ENCODE results near the gene MINAR1.

The MINAR1 gene

DNA sequence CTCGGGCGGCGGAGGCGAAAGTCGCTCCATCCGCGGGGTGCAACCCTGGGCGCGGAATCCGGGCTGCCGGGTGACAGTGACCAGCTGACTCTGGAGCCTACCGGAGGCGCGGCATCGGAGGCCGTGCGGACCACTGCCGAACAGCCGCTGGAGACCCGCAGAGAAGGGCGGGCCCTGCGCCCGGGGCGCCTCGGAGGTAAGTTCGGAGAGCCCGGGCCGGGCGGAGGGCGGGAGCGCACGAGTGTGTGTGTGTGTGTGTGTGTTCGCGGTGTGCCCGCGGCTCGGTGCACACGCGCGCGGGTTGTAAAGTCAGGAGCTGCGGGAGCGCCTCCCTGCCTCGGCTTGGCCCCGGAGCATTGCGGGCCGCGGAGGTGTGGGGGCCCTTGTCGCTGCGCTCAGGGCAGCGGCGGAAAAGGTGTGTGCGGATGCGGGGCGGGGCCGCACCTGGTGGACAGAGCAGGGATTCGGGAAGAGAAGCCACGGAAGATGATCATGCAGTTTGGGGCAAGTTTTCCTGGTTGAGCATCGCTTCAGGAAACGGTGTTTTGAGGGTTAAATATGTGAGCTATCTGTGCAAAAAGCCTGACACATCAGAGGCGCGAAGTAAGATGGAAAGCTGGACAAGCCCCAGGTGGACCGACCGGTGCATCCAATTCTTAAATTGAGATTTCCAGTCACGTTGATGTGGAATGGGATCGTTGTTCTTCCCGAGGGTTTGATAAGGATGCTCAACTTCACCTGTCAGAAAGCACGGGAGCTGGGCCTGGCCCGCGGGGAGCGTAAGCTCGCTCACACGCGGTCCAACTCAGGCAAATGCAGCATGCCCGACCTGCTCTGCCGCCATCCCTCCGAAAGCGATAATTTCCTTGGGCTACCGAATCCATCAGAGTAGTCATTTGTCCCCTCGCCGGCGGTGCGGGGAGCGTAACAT, 474 bp downstream of the MINAR1 start:
- DNase-seq (ENCODE audit: low spot score): no peak

DNA sequence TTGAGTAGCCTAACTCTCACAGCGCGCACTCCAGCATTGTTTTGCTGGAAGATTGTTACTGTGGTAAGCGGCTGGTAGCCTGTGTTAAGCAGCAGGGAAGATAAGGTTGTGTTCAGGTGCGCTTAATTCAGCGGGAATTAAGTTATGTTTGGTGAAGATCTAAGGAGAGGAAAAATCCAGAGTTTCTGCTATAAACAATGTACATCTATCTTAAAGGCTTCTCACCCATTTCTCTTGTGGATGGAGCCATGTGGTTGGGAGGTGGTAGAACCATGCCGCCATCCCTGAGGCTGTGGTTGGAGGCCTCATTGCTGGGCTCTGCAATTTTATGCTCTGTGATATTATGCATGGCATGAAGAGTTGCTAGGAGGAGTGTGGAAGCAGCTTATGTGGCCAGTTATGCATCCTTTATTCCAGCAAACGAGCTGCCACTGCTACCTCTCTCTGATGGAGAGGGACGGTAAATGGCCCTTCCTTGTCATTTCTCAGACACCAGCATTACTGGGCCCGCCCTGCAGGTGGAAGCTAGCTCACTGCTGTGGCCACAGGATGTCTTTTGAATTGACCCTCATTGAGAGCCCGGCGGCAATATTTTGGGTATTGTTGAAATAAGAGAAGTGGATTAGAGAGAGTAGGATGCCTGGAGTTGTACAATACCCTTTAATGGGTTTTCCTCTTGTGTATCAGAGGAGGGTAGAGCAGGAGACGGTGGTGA, 1.3 kb downstream of the MINAR1 start:
- no peak for DNase-seq (ENCODE audit: low spot score)

DNA sequence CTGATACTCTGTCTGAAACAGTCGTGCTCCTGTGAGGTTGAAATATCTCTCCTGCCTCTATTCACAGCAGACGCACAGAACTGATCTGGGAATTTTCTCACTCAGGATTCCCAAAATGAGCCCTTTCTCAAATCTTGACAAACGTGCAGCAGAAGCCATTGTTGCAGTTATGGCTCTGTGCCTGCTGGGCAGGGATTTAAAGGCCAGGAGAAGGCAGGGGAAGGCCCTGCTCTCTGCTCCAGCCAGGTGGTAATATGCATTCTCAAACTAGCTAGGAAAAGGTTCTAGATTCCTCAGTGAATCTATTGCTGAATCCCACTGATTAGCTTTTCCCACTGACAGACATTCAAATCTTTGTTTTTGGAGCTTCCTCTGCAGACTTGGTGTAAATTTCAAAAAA, 2.2 kb downstream of the MINAR1 start:
- no peak for DNase-seq (ENCODE audit: low spot score)

DNA sequence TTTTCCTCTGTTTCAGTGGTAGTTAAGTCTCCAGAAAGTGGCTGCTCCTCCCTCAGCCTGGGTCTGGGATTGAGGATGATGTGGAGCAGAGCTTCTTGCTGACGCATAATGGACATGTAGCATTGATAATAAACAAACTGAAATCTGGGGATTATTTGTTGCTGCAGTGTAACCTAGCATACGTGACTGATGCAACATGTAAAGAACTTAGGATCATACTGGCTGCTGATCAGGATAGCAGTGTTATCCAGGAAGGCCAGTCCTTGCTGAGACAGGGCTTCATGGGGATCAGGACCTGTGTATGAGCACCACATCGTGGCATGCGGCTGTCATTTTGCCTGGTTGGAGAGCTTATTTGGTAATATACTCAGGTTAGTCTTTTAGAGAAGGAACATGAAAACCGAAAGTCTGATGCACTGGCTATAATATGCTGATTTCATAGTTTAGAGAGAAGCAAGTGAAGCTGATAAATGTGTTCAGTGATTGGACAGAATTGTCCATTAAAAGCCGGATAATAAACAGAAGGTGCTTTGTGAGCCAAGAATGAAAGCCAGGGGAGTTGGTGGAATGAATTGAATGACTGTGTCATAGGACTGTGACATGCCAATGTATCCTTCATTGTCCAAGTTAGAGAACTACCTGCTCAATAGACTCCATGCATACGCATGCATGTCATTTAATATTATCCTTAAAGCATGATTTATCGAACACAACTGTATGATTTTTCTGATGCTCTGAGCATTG, 4.1 kb downstream of the MINAR1 start:
- no peak for DNase-seq (ENCODE audit: low spot score)

DNA sequence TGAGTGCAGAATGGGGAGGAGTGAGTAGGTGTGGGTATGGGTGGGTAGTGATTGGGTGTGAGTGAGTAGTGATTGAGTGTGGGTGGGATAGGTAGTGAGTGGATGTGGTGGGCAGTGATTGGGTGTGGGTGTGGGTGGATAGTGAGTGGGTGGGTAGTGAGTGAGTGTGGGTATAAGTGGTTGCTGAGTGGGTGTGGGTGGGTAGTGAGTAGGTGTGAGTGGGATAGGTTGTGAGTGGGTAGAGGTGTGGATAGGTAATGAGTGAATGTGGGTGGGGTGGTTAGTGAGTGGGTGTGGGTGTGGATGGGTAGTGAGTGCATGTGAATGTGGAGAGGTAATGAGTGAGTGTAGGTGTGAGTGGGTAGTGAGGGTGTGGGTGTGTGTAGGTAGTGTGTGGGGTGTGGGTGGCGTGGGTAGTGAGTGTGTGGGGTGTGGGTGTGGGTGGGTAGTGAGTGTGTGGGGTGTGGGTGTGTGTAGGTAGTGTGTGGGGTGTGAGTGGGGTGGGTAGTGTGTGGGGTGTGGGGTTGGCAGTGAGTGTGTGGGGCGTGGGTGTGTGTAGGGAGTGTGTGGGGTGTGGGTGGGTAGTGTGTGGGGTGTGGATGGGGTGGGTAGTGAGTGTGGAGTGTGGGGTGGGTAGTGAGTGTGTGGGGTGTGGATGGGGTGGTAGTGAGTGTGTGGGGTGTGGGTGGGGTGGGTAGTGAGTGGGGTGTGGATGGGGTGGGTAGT, 5.3 kb downstream of the MINAR1 start:
- DNase-seq (ENCODE audit: low spot score): no peak

DNA sequence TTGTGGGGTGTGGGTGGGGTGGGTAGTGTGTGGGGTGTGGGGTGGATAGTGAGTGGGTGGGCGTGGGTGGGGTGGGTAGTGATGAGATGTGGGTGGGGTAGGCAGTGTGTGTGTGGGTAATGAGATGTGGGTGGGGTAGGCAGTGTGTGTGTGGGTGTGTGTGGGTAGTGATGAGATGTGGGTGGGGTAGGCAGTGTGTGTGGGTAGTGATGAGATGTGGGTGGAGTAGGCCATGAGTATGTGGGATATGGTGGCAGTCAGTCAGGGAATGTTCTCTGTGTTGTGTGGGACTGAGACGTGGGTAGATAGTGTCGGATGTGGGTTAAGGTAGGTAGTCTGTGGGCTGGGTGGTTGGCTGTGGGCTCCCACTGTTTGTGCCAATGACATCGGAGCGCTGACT, 7.1 kb downstream of the MINAR1 start:
- DNase-seq (ENCODE audit: low spot score): no peak

DNA sequence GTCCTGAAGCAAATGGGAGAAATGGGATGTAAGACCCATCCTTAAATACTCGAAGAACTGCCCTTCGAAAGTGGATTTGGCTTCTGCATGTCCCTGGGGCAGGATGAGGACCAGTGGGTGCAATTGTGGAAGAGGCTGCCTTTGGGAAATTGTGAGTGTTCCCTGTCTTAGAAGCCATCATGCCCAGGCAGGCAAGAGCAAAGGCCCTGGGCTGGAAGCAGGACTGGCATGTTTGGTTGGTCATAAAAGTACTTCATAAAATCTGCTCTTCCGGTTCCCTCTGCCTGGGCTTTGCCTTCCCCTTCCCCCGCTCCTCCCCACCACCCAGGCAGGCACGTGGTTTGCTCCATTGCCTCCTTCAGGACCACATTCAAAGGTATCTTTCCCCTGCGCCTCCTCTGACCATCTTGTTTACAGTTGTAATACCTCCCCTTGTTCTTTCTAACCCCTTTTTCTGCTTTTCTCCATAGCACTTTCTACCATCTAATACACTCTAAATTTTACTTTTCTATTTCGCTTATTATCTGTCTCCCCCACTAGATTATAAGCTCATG, 8.3 kb downstream of the MINAR1 start:
- DNase-seq (ENCODE audit: low spot score): no peak

DNA sequence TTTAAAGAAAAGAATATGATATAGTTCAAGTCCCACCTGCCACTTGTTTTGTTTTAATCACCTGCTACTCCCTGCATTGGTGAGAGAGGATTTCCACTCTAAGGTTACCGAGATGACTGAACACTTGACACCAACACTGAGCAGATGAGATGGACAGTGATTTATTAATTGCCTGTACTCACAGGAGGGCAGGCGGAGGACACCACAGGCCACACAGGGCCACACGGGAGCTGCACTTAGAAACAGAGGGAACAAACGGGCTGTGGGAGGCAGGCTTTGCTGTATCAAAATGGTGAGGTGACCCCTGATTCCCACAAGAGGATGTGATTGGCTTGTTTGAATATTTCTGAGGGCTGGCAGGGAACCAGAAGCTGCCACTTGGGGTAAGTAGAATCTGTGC, 10.8 kb downstream of the MINAR1 start:
- DNase-seq (ENCODE audit: low spot score): no peak

DNA sequence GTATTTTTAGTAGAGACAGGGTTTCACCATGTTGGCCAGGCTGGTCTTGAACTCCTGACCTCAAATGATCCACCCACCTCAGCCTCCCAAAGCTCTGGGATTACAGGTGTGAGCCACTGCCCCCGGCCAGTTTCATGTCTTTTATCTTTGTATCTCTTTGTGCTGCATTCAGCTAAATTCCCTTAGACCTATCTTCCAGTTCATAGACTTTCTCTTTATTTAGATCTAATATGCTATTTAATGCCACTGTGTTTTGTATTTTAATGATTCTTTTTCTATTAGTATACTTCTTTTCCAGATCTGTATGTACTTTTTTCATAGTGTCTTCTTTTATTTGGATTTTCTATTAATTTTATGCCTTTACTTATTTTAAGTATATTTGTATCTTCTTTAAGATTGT, 14.9 kb downstream of the MINAR1 start:
- DNase-seq (ENCODE audit: low spot score): no peak

DNA sequence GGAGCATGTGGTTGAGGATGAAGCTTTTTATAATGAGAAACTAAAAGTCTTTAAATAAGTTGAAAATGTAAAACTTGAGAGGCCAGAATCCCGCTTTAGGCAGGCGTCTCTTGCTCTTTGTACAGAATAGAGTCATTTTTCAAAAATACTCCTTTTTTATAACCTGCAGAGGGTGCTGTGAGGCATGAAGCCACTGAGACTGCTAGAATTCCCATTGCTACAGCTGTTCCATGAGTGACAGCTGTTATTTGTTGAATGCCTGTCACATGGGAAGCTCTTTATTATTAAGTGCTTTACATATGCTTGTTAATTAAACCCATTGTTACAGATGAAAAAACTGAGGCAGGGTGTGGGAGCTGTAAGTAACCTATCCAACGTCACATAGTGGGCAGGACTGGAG, 18.5 kb downstream of the MINAR1 start:
- DNase-seq (ENCODE audit: low spot score): no peak

DNA sequence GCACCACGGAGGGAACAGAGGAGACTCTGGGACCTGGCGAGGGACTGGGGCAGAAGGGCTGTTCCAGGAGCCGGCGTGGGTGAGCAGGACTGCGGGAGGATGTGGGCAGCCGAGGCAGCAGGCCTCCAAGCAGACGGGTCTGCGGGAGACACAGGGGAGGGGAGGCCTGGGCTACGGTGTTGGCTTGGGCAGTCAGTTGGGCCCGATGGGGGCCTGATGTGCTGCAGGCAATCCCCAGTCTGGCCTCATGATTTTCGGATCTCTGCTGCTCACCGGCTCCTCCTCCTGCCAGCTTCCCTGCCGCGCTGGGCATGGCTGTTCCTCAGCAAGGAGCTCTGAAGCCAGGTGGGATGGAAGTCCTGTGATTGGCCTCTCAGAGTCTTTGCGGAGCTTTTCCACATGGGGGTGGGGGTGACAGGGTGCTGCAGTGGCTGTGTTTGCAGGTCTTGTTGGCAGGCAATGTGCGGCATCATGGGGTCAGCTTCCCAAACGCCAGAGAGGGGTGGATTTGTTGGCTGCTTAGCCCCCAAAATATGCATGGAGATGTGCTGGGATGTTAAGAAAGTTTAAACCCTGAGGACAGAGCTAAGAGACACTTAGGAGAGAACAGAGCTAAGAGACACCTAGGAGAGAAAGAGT, 19.3 kb downstream of the MINAR1 start:
- no peak for DNase-seq (ENCODE audit: low spot score)

DNA sequence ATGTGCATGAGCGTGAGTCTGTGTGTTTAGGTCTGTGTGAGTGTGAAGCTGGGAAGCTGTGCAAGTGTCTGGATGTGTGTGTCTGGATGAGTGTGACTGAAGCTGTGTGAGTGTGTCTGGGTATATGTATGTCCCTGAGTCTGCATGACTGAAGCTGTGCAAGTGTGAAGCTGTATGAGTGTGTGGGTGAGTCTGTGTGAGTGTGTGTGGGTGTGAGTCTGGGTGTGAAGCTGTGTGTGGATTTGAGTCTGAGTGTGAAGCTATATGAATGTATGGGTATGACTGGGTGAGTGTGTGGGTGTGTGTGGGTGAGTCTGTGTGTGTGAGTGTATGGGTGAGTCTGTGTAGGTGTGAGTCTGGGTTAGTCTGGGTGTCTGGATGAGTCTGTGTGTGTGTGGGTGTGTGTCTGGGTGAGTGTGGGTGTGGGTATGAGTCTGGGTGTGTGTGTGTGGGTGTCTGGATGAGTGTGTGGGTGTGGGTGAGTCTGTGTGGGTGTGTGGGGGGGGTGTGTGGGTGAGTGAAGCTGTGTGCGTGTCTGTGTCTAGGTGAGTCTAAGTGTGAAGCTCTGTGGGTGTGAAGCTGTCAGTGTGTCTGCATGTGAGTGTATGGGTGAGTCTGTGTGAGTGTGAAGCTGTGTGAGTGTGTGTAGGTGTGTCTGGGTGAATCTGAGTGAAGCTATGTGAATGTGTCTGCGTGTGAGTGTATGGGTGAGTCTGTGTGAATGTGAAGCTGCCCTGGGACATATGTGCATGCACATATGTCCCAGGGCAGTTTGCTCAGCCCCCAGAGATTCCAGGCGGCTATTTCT, 20.3 kb downstream of the MINAR1 start:
- DNase-seq (ENCODE audit: low spot score): no peak

DNA sequence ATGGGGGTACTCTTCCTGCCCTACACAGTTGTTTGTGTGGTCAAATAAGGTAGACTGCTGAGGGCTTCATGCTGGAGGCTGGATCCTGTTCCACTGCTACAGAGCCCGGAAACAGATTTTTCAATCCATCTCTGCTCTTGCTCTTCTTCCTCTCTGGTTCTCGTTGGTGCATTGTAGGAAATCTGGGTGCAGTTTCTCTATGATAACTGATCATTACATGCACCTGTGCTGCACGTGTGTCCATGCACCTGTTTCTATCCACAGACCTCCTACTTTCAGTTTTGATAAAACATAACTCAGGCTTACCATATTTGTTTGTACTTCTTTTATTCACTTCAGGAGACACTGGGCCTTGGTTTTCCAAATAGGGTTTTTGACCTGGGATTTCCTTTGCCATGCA, 21.3 kb downstream of the MINAR1 start:
- no peak for DNase-seq (ENCODE audit: low spot score)

DNA sequence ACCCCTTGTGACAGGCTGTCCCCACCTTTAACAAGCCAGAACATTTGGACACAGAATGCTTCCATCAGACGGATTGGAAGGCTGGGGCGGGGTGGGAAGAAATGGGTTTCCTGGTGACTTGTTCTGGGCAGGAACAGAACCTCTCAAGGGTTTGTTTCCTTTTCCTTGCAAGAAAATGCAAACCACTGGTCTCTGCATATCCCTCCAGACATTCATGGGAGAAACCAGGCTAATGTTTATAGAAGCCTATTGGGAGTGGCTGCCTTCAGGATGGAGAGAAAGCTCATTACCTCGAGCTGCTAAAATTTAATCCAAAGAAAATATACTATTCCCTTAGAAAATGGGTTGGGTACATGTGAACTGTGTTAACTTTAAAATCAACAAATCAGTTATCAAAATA, 21.9 kb downstream of the MINAR1 start:
- no peak for DNase-seq (ENCODE audit: low spot score)

DNA sequence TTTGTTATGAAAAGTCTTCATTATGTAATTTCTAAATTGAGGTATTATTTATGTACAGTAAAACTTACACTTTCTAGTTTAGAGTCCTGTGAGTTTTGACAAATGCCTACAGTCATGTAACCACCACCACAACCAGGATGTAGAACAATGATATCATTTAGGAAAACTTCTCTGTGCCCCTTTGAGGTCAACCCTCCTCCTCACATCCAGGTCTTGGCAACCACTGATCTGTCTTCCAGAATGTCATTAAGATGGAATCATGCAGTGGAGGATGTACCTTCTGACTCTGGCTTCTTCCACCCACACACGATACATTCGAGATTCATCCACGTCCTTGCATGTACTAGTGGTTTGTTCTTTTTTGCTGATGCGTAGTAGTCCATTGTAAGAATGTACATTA, 23.2 kb downstream of the MINAR1 start:
- no peak for DNase-seq (ENCODE audit: low spot score)

DNA sequence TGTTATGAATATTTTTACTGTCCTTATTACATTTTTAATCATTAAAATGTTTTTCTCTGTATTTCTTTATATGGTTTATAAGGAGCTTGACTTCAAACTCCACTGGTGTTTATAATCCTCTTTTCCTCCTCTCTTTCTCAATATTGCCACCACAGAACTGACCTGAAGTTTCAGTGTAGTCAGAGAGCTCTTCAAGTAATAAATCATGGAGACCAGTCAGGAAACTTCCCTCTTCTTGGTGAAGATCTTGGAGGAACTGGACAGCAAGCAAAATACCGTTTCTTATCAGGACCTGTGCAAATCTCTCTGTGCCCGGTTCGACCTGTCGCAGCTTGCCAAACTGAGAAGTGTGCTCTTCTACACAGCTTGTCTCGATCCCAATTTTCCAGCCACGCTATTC, 23.8 kb downstream of the MINAR1 start:
- DNase-seq (ENCODE audit: low spot score): no peak

DNA sequence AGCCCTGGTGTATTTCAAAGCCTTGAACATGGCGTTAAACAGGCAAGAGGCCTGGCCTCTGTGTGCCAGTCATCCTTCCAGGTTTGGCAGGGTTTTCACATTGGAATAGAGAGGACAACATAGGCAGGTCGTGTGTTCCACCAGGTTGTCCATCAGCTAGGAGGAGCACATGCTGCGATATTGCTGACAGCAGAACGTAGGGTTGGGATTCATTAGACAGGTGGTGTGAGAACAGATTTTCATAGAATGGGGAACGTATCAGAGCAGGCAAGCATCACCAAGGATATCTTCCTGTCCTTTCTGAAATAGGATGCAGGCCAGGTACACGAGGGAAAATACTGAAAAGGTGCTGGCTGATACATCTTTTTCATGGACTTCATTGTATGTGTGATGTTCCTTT, 26.4 kb downstream of the MINAR1 start:
- DNase-seq (ENCODE audit: low spot score): no peak

DNA sequence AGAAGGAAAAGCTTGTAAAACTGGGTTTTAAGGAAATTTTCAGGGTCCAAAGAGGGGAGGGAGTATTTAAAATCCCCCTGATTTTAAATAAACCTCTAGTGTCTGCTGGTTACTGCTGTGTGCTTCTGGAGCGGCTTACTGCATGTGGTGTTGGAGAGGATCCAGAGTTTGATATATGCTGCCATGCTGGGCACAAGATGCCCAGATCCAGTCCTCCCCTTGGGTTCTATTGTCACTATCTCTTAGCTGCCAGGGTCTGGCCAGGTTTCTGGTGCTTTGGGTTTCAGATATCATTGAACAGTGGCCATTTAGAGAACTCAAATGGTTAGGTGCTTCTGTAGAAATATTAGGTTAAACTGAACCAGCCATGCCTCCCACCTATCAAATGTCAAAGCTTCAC, 27.5 kb downstream of the MINAR1 start:
- no peak for DNase-seq (ENCODE audit: low spot score)

DNA sequence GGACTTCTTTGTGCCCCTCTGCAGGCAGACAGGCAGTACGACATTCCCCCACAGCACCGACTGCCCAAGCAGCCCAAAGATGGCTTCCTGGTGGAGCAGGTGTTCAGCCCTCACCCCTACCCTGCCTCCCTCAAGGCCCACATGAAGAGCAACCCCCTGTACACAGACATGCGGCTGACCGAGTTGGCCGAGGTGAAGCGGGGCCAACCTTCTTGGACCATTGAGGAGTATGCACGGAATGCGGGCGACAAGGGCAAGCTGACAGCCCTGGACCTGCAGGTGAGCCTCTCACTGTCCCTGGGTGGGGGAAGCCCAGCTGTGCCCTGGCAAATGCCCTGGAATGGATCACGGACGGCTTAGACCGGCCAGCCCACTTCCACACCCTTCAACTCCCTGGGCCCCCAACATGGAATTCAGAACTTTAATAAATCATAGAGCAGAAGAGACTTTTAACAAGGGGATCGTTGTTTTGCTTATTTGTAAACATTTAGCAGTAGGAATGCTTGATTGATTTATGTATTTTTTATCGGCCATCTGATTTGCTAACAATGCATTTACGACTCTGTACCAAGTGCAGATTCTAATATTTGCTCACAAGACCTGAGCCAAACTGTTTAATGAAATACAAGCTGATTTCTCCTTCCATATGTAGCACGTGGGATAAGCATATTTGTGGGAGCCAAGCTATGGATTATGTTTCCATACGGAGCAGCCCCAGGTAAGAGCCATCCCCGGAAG, 31.1 kb downstream of the MINAR1 start:
- no peak for DNase-seq (ENCODE audit: low spot score)

DNA sequence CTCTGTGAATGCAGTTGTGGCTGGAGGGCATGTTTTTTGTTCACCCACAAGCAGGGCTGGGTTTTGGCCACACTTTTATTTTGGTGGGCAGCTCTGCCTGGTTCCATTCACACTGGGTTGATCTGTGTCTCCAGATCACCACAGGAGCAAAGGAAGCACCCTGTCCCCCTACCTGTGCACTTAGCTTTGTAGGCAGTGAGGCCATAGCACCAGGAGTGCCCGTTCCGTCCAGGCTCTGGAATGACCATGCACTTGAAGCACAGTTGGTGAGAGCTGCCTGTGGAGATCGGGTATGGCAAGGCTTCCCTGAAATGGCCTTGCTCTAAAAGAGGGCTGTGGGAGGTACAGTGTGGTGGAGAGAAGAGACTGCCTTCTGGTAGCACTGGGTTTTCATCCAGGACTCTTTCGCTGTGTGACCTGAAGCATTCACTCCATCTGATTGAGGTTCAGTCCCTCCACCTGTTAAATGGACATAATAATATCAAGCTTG, 31.7 kb downstream of the MINAR1 start:
- no peak for DNase-seq (ENCODE audit: low spot score)
